HCT116 (cell line): ENCODE data around the gene HMCES. TPM values are rescaled to one million over a fixed set of nuclear protein-coding genes. Genes with fewer than 3 reads are reported as not detected.

Source experiments
- ATAC-seq: fragments of 200-7000 bp; cut with Tn5 transposase; 2 replicates; pipeline ENCODE4 v1.9.1; 2020; ENCODE audit warnings: mild to moderate bottlenecking, moderate library complexity
- BruUV-seq: library from RNA; stranded (reverse); fragments of 400-500 nt; replicated peaks from 2 replicates; lab custom pipeline; 2021; lab: Mats Ljungman, UMichigan
- CTCF ChIA-PET: fragments of 300-600 bp; sonication (Branson Sonifier 250); formaldehyde crosslinking; loops from one replicate; lab custom pipeline; 2021; ENCODE audit warnings: antibody characterized with exemption; lab: Charles Lee
- POLR2A ChIA-PET: fragments of 300-600, 350-600 bp; sonication (Branson Sonifier 250); formaldehyde crosslinking; loops from one replicate; lab custom pipeline; 2021; ENCODE audit warnings: antibody characterized with exemption; lab: Charles Lee
- RAD21 ChIA-PET, 2 experiments: fragments of 300-600 bp; sonication (Branson Sonifier 250); formaldehyde crosslinking; loops; one replicate each; lab custom pipeline; 2023; ENCODE audit warnings: low total read pairs in 2 of 2; ENCODE audit not compliant: uncharacterized antibody in 2 of 2, unreplicated experiment in 2 of 2, low non-redundant PET in 1 of 2; lab: Charles Lee
- DNase-seq: peaks from one replicate; pipeline ENCODE4 v3.0.0-alpha.2; 2010; ENCODE audit warnings: low read depth, low spot score
- H2AFZ ChIP-seq: fragments of 200-600 bp; shearing (Covaris generic), sonication (generic); 2 replicates; pipeline ENCODE4 v1.6.1; 2017; ENCODE audit warnings: low read depth, mixed run types, mixed read lengths, antibody characterized with exemption, low read length; ENCODE audit not compliant: poor library complexity, severe bottlenecking
- H3K27ac ChIP-seq: 2 replicates; pipeline ENCODE4 v1.5.1; 2012; ENCODE audit warnings: low read depth, low read length
- H3K27me3 ChIP-seq: fragments of 200-600 bp; sonication (generic); 2 replicates; pipeline ENCODE4 v1.6.1; 2016; ENCODE audit warnings: mixed run types, low read length, mixed read lengths; ENCODE audit not compliant: insufficient read depth
- H3K36me3 ChIP-seq, 2 experiments: fragments of 200-500 bp in 1 of 2; fragments of 200-600 bp in 1 of 2; sonication (Bioruptor generic) in 1 of 2; sonication (generic) in 1 of 2; 2 replicates each; pipeline versions ENCODE4 v1.5.1 to v1.6.1; 2014 to 2016; ENCODE audit warnings: low read length in 2 of 2, inconsistent platforms in 1 of 2, mixed read lengths in 1 of 2, mixed run types in 1 of 2; ENCODE audit not compliant: insufficient read depth in 2 of 2, control insufficient read depth in 1 of 2
- H3K4me1 ChIP-seq, 2 experiments: fragments of 200-600 bp in 1 of 2; sonication (generic) in 1 of 2; 2 replicates each; pipeline versions ENCODE4 v1.5.1 to v1.6.1; 2012 to 2017; ENCODE audit warnings: low read length in 2 of 2, inconsistent platforms in 1 of 2, mild to moderate bottlenecking in 1 of 2, mixed read lengths in 1 of 2, mixed run types in 1 of 2, moderate library complexity in 1 of 2; ENCODE audit not compliant: insufficient read depth in 2 of 2, control insufficient read depth in 1 of 2
- H3K4me2 ChIP-seq: fragments of 200-600 bp; sonication (generic); 2 replicates; pipeline ENCODE4 v1.6.1; 2017; ENCODE audit warnings: mixed run types, low read length, mixed read lengths
- H3K4me3 ChIP-seq, 2 experiments: fragments of 200-600 bp in 1 of 2; sonication (generic) in 1 of 2; replicated peaks in 1 of 2; 2 replicates each; pipeline ENCODE4 v1.5.1; 2011 to 2016; ENCODE audit warnings: low read length in 2 of 2, control low read depth in 1 of 2, low read depth in 1 of 2, mild to moderate bottlenecking in 1 of 2, mixed read lengths in 1 of 2, mixed run types in 1 of 2
- H3K79me2 ChIP-seq: fragments of 200-600 bp; sonication (generic); 2 replicates; pipeline ENCODE4 v1.6.1; 2017; ENCODE audit warnings: mild to moderate bottlenecking, mixed run types, low read length, moderate library complexity, mixed read lengths; ENCODE audit not compliant: insufficient read depth
- H3K9ac ChIP-seq: fragments of 200-600 bp; sonication (generic); 2 replicates; pipeline ENCODE4 v1.6.1; 2016; ENCODE audit warnings: low read length, mixed read lengths
- H3K9me2 ChIP-seq: fragments of 200-600 bp; sonication (generic), shearing (Covaris generic); 2 replicates; pipeline ENCODE4 v1.6.1; 2017; ENCODE audit warnings: mixed run types, mild to moderate bottlenecking, moderate library complexity; ENCODE audit not compliant: insufficient read depth
- H3K9me3 ChIP-seq, 2 experiments: fragments of 200-500 bp in 1 of 2; fragments of 200-600 bp in 1 of 2; sonication (Bioruptor generic) in 1 of 2; sonication (generic) in 1 of 2; 2 replicates each; pipeline ENCODE4 v1.6.1; 2014 to 2017; ENCODE audit warnings: low read length in 2 of 2, mixed read lengths in 2 of 2, inconsistent platforms in 1 of 2, low read depth in 1 of 2, mild to moderate bottlenecking in 1 of 2, mixed run types in 1 of 2, moderate library complexity in 1 of 2; ENCODE audit not compliant: control insufficient read depth in 1 of 2, insufficient read depth in 1 of 2
- H4K20me1 ChIP-seq: fragments of 200-600 bp; sonication (generic), shearing (Covaris generic); 2 replicates; pipeline ENCODE4 v1.6.1; 2017; ENCODE audit warnings: mixed run types, mild to moderate bottlenecking, moderate library complexity; ENCODE audit not compliant: insufficient read depth
- ATF3 ChIP-seq: IDR thresholded peaks from 2 replicates; pipeline ENCODE4 v1.6.1; 2012
- CEBPB ChIP-seq: IDR thresholded peaks from 2 replicates; pipeline ENCODE4 v1.6.1; 2012; ENCODE audit warnings: low read depth
- CTCF ChIP-seq, 3 experiments: fragments of 200-600 bp in 1 of 3; sonication (generic) in 1 of 3; IDR thresholded peaks in 2 of 3; conservative IDR thresholded peaks in 1 of 3; 2 replicates each; pipeline ENCODE4 v1.5.1; 2012 to 2017; ENCODE audit warnings: low read depth in 2 of 3, low read length in 2 of 3, antibody characterized with exemption in 1 of 3, borderline replicate concordance in 1 of 3, control low read depth in 1 of 3, mild to moderate bottlenecking in 1 of 3, mixed read lengths in 1 of 3, mixed run types in 1 of 3, moderate library complexity in 1 of 3; ENCODE audit not compliant: insufficient read depth in 1 of 3
- ELF1 ChIP-seq: IDR thresholded peaks from 2 replicates; pipeline ENCODE4 v1.6.1; 2012; ENCODE audit warnings: low read depth, borderline replicate concordance
- EZH2 ChIP-seq: fragments of 200-600 bp; sonication (generic); IDR thresholded peaks from 2 replicates; pipeline ENCODE4 v1.6.1; 2017; ENCODE audit warnings: antibody characterized with exemption, mixed run types
- EZH2phosphoT487 ChIP-seq: fragments of 200-600 bp; IDR thresholded peaks from 2 replicates; pipeline ENCODE4 v1.6.1; 2018; ENCODE audit warnings: antibody characterized with exemption, borderline replicate concordance
- FOSL1 ChIP-seq: IDR thresholded peaks from 2 replicates; pipeline ENCODE4 v1.6.1; 2012; ENCODE audit warnings: low read depth
- MAX ChIP-seq: IDR thresholded peaks from 2 replicates; pipeline ENCODE4 v1.6.1; 2012
- POLR2A ChIP-seq: IDR thresholded peaks from 2 replicates; pipeline ENCODE4 v1.7.0; 2011; ENCODE audit warnings: borderline replicate concordance; ENCODE audit not compliant: insufficient read depth, insufficient read length; ENCODE audit errors: extremely low read depth
- POLR2AphosphoS5 ChIP-seq: IDR thresholded peaks from 2 replicates; pipeline ENCODE4 v1.6.1; 2011; ENCODE audit warnings: mild to moderate bottlenecking, low read depth, low read length, moderate library complexity
- RAD21 ChIP-seq: IDR thresholded peaks from 2 replicates; pipeline ENCODE4 v1.6.1; 2012; ENCODE audit warnings: low read depth, mild to moderate bottlenecking
- REST ChIP-seq: IDR thresholded peaks from 2 replicates; pipeline ENCODE4 v1.6.1; 2012; ENCODE audit warnings: low read depth
- SIN3A ChIP-seq: IDR thresholded peaks from 2 replicates; pipeline ENCODE4 v1.6.1; 2012; ENCODE audit warnings: low read depth
- SP1 ChIP-seq: IDR thresholded peaks from 2 replicates; pipeline ENCODE4 v1.6.1; 2012; ENCODE audit warnings: low read depth
- SRF ChIP-seq: IDR thresholded peaks from 2 replicates; pipeline ENCODE4 v1.6.1; 2012; ENCODE audit warnings: low read depth
- YY1 ChIP-seq: IDR thresholded peaks from 2 replicates; pipeline ENCODE4 v1.6.1; 2011; ENCODE audit warnings: low read length, low read depth, moderate library complexity, mild to moderate bottlenecking; ENCODE audit not compliant: insufficient replicate concordance; ENCODE audit errors: extremely low read depth
- ZBTB33 ChIP-seq: IDR thresholded peaks from 2 replicates; pipeline ENCODE4 v1.6.1; 2011; ENCODE audit warnings: mild to moderate bottlenecking, low read length, moderate library complexity; ENCODE audit not compliant: insufficient replicate concordance; ENCODE audit errors: extremely low read depth
- ZNF274 ChIP-seq: fragments of 200-500 bp; sonication (Bioruptor generic); IDR thresholded peaks from 2 replicates; pipeline ENCODE4 v1.6.1; 2014; ENCODE audit warnings: mild to moderate bottlenecking, low read depth, low read length, inconsistent platforms
- intact Hi-C: fragments of 100-400 bp; cut with micrococcal nuclease; formaldehyde crosslinking; loops from 2 replicates; pipeline ENCODE4 v1.10.0; 2022
- total RNA-seq: library from RNA; stranded (reverse); gene quantifications from one replicate; pipeline ENCODE4 v1.2.1, GENCODE V29; 2021; ENCODE audit not compliant: unreplicated experiment

The HMCES gene
- total RNA-seq, 1 experiment from 2014 or later: 78.9 TPM

- no peak for ATAC-seq
- POLR2A ChIA-PET: no interaction called here
Measured at GRCh38 chr3:129308636-129309035, 30.0 kb downstream of the HMCES start.

More at GRCh38 chr3:129308636-129309035, 30.0 kb downstream of the HMCES start:
- H3K4me3 ChIP-seq: no peak overlapping the region
- H3K9ac ChIP-seq: no peak overlapping the region
- CTCF ChIA-PET: no interaction called here
- H3K27me3 ChIP-seq: no peaks in the 10 kb centered on the region
- H3K79me2 ChIP-seq: no peaks in the 10 kb centered on the region
- H3K9me2 ChIP-seq: no peaks in the 10 kb centered on the region
- no TSS peak for BruUV-seq
- H3K27ac ChIP-seq: no peak overlapping the region
- RAD21 ChIA-PET: no interaction called here
- no peaks in the 10 kb centered on the region for H4K20me1 ChIP-seq
- DNase-seq: no peak
- TF ChIP-seq RAD21 (no peak), EZH2 (no peak), MAX (no peak), SIN3A (no peak), EZH2phosphoT487 (no peak), SP1 (no peak), FOSL1 (no peak), CTCF (IDR thresholded peaks at IDR 0.05 in 2 of 3, conservative IDR thresholded peaks at IDR 0.05 in 1 of 3; ENCODE audit: borderline replicate concordance in 1 of 3, insufficient read depth in 1 of 3, low read depth in 2 of 3, low read length in 2 of 3) (no peak), CEBPB (no peak), POLR2AphosphoS5 (no peak), ELF1 (no peak), POLR2A (no peak), ZBTB33 (no peak), ZNF274 (no peak), ATF3 (no peak), YY1 (no peak), REST (no peak), SRF (no peak)
- no peak overlapping the region for H3K4me2 ChIP-seq
- peaks cover 0 to 4% of the 10 kb centered on the region in 2 experiments; a peak in 1 of 4 replicates for H3K36me3 ChIP-seq
- intact Hi-C loops: no loop called here
- peaks cover 8 to 11% of the 10 kb centered on the region in 2 experiments; a peak in 3 of 4 replicates for H3K4me1 ChIP-seq
- no peak overlapping the region for H2AFZ ChIP-seq
- H3K9me3 ChIP-seq: no peaks in the 10 kb centered on the region
